ENCODE data around the gene CPEB3. TPM values are rescaled to one million over a fixed set of nuclear protein-coding genes. Genes with fewer than 3 reads are reported as not detected.
A peak's percentile ranks its signal among the peaks of the same experiment; 100 is the strongest.
"Not testable (repeated sequence)": the region's sequence is repeated elsewhere in the genome, so short reads cannot be mapped to it uniquely, and the experiment has no call there.

Gene CPEB3
- total and polyA plus RNA-seq, 11 donors: 1.5 to 17.2 (median 9.9) TPM

DNA sequence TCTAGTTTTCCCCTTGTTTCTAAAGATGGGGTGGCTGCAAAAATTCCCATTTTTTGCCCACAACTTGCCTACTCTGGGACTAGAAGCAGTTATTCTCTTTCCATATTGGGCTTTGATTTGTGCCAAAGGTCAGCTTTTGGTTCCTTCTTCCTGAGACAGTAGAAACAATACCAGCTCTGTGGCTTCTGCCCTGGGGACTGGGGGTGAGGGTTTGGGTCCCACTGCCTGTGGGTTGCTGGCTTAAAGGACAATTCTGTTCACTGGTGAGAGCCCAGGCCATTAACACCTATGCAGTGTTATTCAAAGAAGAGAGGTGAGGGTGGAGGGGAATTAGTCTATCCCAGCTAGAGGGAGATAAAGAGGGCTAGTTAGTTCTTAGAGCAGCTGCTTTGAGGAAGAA is 171.5 kb downstream of the CPEB3 start:
- Histone ChIP-seq H3K4me3 (no peak overlapping the region), H3K9me3 (no peaks in the 10 kb centered on the region), H3K4me1 (peaks cover 11 to 43% (median 33%) of the 10 kb centered on the region in 12 donors), H3K36me3 (no peaks in the 10 kb centered on the region), H3K27me3 (no peaks in the 10 kb centered on the region), H3K27ac (no peak overlapping the region)
- intact Hi-C loops (cut with DNase I): no loop called here
- no peak for TF ChIP-seq POLR2A (IDR thresholded peaks at IDR 0.05)
- TF ChIP-seq, protein P1, sequence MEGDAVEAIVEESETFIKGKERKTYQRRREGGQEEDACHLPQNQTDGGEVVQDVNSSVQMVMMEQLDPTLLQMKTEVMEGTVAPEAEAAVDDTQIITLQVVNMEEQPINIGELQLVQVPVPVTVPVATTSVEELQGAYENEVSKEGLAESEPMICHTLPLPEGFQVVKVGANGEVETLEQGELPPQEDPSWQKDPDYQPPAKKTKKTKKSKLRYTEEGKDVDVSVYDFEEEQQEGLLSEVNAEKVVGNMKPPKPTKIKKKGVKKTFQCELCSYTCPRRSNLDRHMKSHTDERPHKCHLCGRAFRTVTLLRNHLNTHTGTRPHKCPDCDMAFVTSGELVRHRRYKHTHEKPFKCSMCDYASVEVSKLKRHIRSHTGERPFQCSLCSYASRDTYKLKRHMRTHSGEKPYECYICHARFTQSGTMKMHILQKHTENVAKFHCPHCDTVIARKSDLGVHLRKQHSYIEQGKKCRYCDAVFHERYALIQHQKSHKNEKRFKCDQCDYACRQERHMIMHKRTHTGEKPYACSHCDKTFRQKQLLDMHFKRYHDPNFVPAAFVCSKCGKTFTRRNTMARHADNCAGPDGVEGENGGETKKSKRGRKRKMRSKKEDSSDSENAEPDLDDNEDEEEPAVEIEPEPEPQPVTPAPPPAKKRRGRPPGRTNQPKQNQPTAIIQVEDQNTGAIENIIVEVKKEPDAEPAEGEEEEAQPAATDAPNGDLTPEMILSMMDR (IDR thresholded peaks at IDR 0.05): no peak
- no peak for DNase-seq
- ATAC-seq: no peak

DNA sequence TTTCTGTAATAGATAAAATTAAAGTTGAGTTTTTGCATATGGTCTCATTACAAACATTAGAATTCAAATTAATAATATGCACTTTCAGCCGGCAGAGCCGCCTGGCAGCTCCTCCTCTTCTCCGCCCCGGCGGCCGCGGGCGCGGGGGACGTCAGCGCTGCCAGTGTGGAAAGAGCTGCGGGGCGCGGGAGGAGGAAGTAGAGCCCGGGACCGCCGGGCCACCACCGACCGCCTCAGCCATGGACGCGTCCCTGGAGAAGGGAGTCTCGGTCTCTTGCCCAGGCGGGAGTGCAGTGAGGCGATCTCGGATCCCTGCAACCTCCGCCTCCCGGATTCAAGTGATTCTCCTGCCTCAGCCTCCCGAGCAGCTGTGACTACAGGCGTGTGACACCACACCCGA is 176.0 kb downstream of the CPEB3 start:
- H3K27ac ChIP-seq; H3K9me3 ChIP-seq; H3K27me3 ChIP-seq; intact Hi-C loops (cut with DNase I); H3K4me3 ChIP-seq; DNase-seq; H3K36me3 ChIP-seq: not testable (repeated sequence)
- peaks cover 0 to 41% (median 27%) of the 10 kb centered on the region in 12 donors for H3K4me1 ChIP-seq
- ATAC-seq: peak in 3 of 4 donors; percentile 13 to 57 (median 42)
- WGBS, 4 donors: 86 to 95% (median 92%) methylated on average over 22 to 30 of the region's 30 CpGs

DNA sequence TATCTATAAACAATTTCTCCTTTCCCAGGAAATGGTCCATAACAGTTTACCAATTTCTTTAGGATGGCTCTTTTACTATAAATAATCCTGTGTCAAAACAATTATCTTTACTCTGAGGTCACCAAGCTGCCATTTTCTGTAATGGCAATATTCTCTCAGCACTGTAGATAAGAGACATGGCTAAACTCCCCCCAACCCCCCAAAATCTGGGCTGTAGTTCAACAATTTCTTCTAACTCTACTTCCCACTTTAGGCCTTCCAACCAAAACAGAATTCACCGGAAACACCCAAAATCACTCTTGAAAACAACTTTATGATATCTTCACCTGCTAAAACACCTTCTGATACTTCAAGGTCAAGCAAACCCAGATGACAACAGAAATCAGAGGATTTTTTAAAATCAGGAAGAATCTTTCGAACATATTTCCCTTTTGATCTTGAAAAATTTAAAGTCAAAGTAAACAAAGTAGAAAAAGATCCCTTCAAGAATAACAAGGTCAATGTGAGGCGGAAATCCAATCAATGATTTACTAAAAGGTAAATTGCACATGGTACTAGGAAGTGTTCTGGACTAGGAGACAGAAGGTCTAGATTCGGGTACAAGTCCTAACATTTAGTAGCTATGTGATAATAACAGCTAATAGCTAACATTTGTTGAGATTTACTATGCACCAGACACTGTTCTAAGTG is 176.8 kb downstream of the CPEB3 start:
- H3K9me3 ChIP-seq: no peaks in the 10 kb centered on the region
- ATAC-seq (no peak), DNase-seq (no peak)
- intact Hi-C loops (cut with DNase I): no loop called here
- no peaks in the 10 kb centered on the region for H3K27me3 ChIP-seq
- TF ChIP-seq, protein P1 (IDR thresholded peaks at IDR 0.05): no peak
- TF ChIP-seq POLR2A (IDR thresholded peaks at IDR 0.05): no peak
- peak overlapping the region in 1 of 12 donors; percentile 16 for H3K27ac ChIP-seq
- H3K4me1 ChIP-seq: peaks cover 0 to 49% (median 26%) of the 10 kb centered on the region in 12 donors
- peaks cover 0 to 9% (median 0%) of the 10 kb centered on the region in 9 donors for H3K36me3 ChIP-seq
- no peak overlapping the region for H3K4me3 ChIP-seq
- 79 to 86% (median 85%) methylated on average over 4 of the region's 4 CpGs for WGBS, 4 donors

DNA sequence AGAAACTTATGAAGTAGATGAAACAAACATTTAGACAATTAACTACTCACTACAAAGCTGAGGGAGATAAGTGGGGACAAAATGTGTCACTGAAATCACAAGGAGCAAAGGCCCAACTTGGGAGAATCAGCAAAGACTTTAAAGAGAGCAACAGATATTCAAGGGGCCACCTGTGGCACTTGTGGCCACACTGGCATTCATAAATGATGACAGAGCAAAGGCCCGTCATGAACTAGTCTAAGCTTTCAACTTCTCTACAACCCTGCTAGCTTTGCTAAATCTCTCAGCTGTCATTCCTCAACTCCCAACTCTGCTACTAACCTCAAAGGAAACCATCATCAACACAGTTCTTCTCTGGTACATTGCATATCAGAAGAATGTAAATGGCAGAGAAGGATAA is 178.4 kb downstream of the CPEB3 start:
- 85 to 94% (median 87%) methylated on average over 1 of the region's 1 CpG for WGBS, 4 donors
- intact Hi-C loops (cut with DNase I): no loop called here
- Histone ChIP-seq H3K4me3 (no peak overlapping the region), H3K27ac (no peak overlapping the region), H3K4me1 (peaks cover 0 to 64% (median 35%) of the 10 kb centered on the region in 12 donors), H3K9me3 (no peaks in the 10 kb centered on the region), H3K27me3 (no peaks in the 10 kb centered on the region), H3K36me3 (peaks cover 0 to 9% (median 0%) of the 10 kb centered on the region in 9 donors)
- ATAC-seq: no peak
- no peak for TF ChIP-seq POLR2A (IDR thresholded peaks at IDR 0.05)
- TF ChIP-seq, protein P1 (IDR thresholded peaks at IDR 0.05): no peak
- no peak for DNase-seq

Data from heart left ventricle (tissue), 16 donors.